ENCODE data around the gene FGF8. TPM values are rescaled to one million over a fixed set of nuclear protein-coding genes. Genes with fewer than 3 reads are reported as not detected.

The FGF8 gene
- total and polyA plus RNA-seq, 2 of the 4 experiments (the other 2 are of a cell fraction) = 0.17 TPM; not detected in 1

GRCh38 chr10:101777619-101778145 is 1.8 kb upstream of the FGF8 start:
- no TSS peak for BruUV-seq (replicated peaks)
- no peak overlapping the region for H3K18ac ChIP-seq (ENCODE audit: low read depth, low read length)
- H2BK20ac ChIP-seq (ENCODE audit: low read depth, low read length) = no peak overlapping the region
- peaks cover 11 to 24% of the 10 kb centered on the region in 2 experiments; a peak in 3 of 4 replicates for H3K79me1 ChIP-seq (ENCODE audit: low read depth in 1 of 2, low read length in 2 of 2)
- TF ChIP-seq, protein P1, sequence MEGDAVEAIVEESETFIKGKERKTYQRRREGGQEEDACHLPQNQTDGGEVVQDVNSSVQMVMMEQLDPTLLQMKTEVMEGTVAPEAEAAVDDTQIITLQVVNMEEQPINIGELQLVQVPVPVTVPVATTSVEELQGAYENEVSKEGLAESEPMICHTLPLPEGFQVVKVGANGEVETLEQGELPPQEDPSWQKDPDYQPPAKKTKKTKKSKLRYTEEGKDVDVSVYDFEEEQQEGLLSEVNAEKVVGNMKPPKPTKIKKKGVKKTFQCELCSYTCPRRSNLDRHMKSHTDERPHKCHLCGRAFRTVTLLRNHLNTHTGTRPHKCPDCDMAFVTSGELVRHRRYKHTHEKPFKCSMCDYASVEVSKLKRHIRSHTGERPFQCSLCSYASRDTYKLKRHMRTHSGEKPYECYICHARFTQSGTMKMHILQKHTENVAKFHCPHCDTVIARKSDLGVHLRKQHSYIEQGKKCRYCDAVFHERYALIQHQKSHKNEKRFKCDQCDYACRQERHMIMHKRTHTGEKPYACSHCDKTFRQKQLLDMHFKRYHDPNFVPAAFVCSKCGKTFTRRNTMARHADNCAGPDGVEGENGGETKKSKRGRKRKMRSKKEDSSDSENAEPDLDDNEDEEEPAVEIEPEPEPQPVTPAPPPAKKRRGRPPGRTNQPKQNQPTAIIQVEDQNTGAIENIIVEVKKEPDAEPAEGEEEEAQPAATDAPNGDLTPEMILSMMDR (conservative IDR thresholded peaks at IDR 0.05; ENCODE audit: low read depth, low read length) = no peak
- TF ChIP-seq RCOR1 (IDR thresholded peaks at IDR 0.05; ENCODE audit: insufficient replicate concordance, low read length) = no peak
- TF ChIP-seq RAD21 (IDR thresholded peaks at IDR 0.05; ENCODE audit: low read length) = no peak
- no peak for TF ChIP-seq BHLHE40 (IDR thresholded peaks at IDR 0.05; ENCODE audit: low read depth, low read length)
- TF ChIP-seq FOS (IDR thresholded peaks at IDR 0.05; ENCODE audit: low read depth, low read length) = no peak
- no peak for TF ChIP-seq CHD1 (IDR thresholded peaks at IDR 0.05; ENCODE audit: low read depth, low read length)
- no peak for TF ChIP-seq RFX5 (IDR thresholded peaks at IDR 0.05; ENCODE audit: low read depth, low read length)
- no peak for TF ChIP-seq CEBPB (IDR thresholded peaks at IDR 0.05; ENCODE audit: low read depth, low read length)
- no peak for TF ChIP-seq MXI1 (IDR thresholded peaks at IDR 0.05; ENCODE audit: borderline replicate concordance, low read depth, low read length)
- no peak for TF ChIP-seq NFE2L2 (IDR thresholded peaks at IDR 0.05; ENCODE audit: low read depth, low read length)
- no peak for TF ChIP-seq USF2 (IDR thresholded peaks at IDR 0.05; ENCODE audit: low read depth, low read length)
- no peak for TF ChIP-seq POLR2A (IDR thresholded peaks at IDR 0.05; ENCODE audit: low read depth, low read length)
- no peak for TF ChIP-seq SMC3 (IDR thresholded peaks at IDR 0.05; ENCODE audit: low read depth, low read length)
- no peak for TF ChIP-seq ELK1 (IDR thresholded peaks at IDR 0.05; ENCODE audit: borderline replicate concordance, low read depth, low read length)
- no peak for TF ChIP-seq MAFK (IDR thresholded peaks at IDR 0.05; ENCODE audit: low read depth, low read length)
- no peak for TF ChIP-seq MAZ (IDR thresholded peaks at IDR 0.05; ENCODE audit: borderline replicate concordance, low read depth, low read length)
- no peak overlapping the region for H4K5ac ChIP-seq (ENCODE audit: low read depth, low read length)
- POLR2A ChIA-PET (ENCODE audit: unreplicated experiment) = no interaction called here
- no peak overlapping the region for H3K4me3 ChIP-seq (ENCODE audit: insufficient read depth, low read depth, low read length)
- intact Hi-C loops (cut with micrococcal nuclease) (no loop called here), dilution Hi-C loops (cut with HindIII; ENCODE audit: low sequenced_read_pairs, unreplicated experiment) (no loop called here), in situ Hi-C loops (cut with MboI; ENCODE audit: low sequenced_read_pairs) (no loop called here)
- no peak overlapping the region for H2AFZ ChIP-seq (replicated peaks; ENCODE audit: low read length, poor library complexity)
- H2BK5ac ChIP-seq (ENCODE audit: low read depth, low read length, poor library complexity, severe bottlenecking) = no peak overlapping the region
- no peak overlapping the region for H3K56ac ChIP-seq (ENCODE audit: extremely low read depth, insufficient read depth, low read length)
- H3K4me2 ChIP-seq (ENCODE audit: low read depth, low read length) = no peak overlapping the region
- H3K9me3 ChIP-seq (ENCODE audit: control insufficient read depth, insufficient read depth, low read length) = no peaks in the 10 kb centered on the region
- DNase-seq (no peak), ATAC-seq (ENCODE audit: low read depth) (no peak)
- no peak overlapping the region for H4K8ac ChIP-seq (ENCODE audit: low read depth in 2 of 2, low read length in 2 of 2)
- H3K27ac ChIP-seq (ENCODE audit: insufficient read depth, low read length) = no peak overlapping the region
- no peak overlapping the region; the same call in 1 of the 2 replicates for H2AK5ac ChIP-seq (ENCODE audit: low read depth, low read length)
- no peak overlapping the region for H2BK15ac ChIP-seq (ENCODE audit: low read depth, low read length)
- H3K14ac ChIP-seq (replicated peaks; ENCODE audit: low read depth, low read length) = no peak overlapping the region
- peaks cover 34% of the 10 kb centered on the region for H4K20me1 ChIP-seq (ENCODE audit: insufficient read depth, low read length)
- H3K4ac ChIP-seq (ENCODE audit: low read depth, low read length) = no peak overlapping the region
- CTCF ChIA-PET = no interaction called here
- H3K9ac ChIP-seq (ENCODE audit: low read depth, low read length) = no peak overlapping the region
- WGBS, 2 experiments (ENCODE audit: extremely low coverage in 2 of 2, insufficient read length in 1 of 2) = no CpG with 5 or more reads among the region's 3 CpGs
- H3K9me1 ChIP-seq (ENCODE audit: insufficient read depth, low read length) = no peaks in the 10 kb centered on the region
- H2AK9ac ChIP-seq (replicated peaks; ENCODE audit: low read depth, low read length, poor library complexity) = no peak overlapping the region
- H3K27me3 ChIP-seq (ENCODE audit: control insufficient read depth, insufficient read depth, low read length) = peaks cover 50% of the 10 kb centered on the region
- H4K91ac ChIP-seq (ENCODE audit: insufficient read depth, low read depth, low read length) = no peak overlapping the region
- H3K4me1 ChIP-seq (ENCODE audit: control insufficient read depth, insufficient read depth, low read length) = peaks cover 12% of the 10 kb centered on the region
- no peak overlapping the region for H2BK120ac ChIP-seq (ENCODE audit: low read depth, low read length)
- no peaks in the 10 kb centered on the region; the same call in 1 of the 2 replicates for H3K36me3 ChIP-seq (ENCODE audit: control insufficient read depth, insufficient read depth, low read length)
- H3K23ac ChIP-seq (ENCODE audit: low read depth, low read length) = no peak overlapping the region
